ENCODE results near the gene CCDC122. TPM values are rescaled to one million over a fixed set of nuclear protein-coding genes. Genes with fewer than 3 reads are reported as not detected.
A peak's percentile ranks its signal among the peaks of the same experiment; 100 is the strongest.

Gene CCDC122
- total and polyA plus RNA-seq, 7 donors, result 0.15 to 1.6 (median 0.91) TPM

DNA sequence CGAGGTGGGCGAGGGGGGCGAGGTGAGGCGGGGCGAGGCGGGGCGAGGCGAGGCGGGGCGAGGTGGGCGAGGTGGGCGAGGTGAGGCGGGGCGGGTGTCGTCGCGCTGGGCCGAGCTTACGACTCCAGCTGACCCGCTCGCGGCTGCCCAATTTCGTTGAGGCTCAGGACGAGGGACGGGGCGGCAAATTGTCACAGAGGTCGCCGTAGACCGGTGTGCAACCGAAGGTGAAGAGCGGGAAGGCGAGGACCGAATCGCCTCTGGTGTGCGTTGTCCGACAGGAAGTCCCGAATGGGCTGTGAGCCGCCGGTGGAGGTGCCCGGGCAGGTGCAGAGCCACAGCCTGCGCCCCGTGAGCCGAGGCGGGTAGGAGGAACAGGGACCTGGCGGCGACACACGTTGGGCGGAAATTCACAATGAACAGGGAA is 228 bp upstream of the CCDC122 start, which contains the start of gene LACC1:
LACC1 (plus strand) TSS at position 150 of the 427 bp plus-strand sequence. CDS start 1,082 bp downstream, outside the sequence.
- ATAC-seq (peak; percentile 33 to 62 (median 62)), DNase-seq (no peak)
- WGBS, 3 donors, result 2 to 5% (median 3%) methylated on average over 32 to 47 of the region's 48 CpGs
- TF ChIP-seq, protein P1, sequence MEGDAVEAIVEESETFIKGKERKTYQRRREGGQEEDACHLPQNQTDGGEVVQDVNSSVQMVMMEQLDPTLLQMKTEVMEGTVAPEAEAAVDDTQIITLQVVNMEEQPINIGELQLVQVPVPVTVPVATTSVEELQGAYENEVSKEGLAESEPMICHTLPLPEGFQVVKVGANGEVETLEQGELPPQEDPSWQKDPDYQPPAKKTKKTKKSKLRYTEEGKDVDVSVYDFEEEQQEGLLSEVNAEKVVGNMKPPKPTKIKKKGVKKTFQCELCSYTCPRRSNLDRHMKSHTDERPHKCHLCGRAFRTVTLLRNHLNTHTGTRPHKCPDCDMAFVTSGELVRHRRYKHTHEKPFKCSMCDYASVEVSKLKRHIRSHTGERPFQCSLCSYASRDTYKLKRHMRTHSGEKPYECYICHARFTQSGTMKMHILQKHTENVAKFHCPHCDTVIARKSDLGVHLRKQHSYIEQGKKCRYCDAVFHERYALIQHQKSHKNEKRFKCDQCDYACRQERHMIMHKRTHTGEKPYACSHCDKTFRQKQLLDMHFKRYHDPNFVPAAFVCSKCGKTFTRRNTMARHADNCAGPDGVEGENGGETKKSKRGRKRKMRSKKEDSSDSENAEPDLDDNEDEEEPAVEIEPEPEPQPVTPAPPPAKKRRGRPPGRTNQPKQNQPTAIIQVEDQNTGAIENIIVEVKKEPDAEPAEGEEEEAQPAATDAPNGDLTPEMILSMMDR (IDR thresholded peaks at IDR 0.05), result no peak
- intact Hi-C loops (cut with DNase I), result loop anchor here (10.0 kb wide), 3 partner anchors 575 to 915 kb away; no protein-coding TSS in a partner anchor
- no peaks in the 10 kb centered on the region for H3K4me1 ChIP-seq
- peak within 1 kb of the TSS; percentile 89 for H3K4me3 ChIP-seq
- H3K9me3 ChIP-seq, result no peaks in the 10 kb centered on the region
- no peaks in the 10 kb centered on the region for H3K27me3 ChIP-seq (ENCODE audit: insufficient read depth in 3 of 3, low read length in 2 of 3)
- H3K27ac ChIP-seq, result peak within 1 kb of the TSS; percentile 85
- H3K36me3 ChIP-seq (ENCODE audit: insufficient read depth in 1 of 2, low read depth in 1 of 2), result no peaks in the 10 kb centered on the region

DNA sequence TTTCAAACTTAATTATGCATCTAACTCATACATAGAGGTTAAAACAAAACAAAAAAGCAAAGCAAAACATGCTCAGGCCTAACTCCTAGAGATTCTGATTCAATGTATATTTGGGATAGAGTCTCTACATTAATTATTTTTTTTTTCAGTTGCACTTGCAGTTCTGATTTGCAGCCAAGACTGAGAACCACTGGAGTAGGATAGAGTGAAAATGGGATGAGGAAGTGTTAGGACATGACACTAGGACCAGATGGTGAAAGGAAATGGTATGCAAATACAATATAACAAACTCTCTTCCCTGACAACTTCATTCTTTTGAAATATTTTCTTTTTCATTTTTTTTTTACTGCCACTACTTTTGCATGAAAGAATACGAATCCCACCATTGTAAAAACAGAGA is 1.8 kb downstream of the CCDC122 start:
- no peak for ATAC-seq
- intact Hi-C loops (cut with DNase I), result loop anchor here (10.0 kb wide), 3 partner anchors 573 to 913 kb away; no protein-coding TSS in a partner anchor
- 88 to 99% (median 96%) methylated on average over 1 of the region's 1 CpG for WGBS, 3 donors

DNA sequence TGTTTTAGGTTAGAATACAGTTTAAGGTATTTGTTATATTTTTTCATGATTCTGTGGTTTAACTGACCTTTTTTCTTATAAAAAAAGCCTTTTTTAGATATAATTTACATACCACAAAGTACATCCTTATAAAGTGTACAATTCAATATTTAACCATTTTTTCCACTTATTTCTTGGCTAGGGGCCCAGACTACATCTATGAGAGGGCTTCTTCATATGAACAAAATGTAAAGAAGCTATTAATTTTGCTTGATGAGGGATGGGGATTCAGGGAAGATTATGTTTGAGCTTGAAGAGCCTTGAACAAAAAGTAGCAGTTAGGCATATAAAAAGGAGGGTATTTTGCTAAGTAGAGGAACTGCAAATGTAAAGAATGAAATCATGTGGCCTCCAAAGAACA is 2.2 kb downstream of the CCDC122 start:
- H3K4me3 ChIP-seq, result no peak overlapping the region
- DNase-seq (no peak), ATAC-seq (no peak)
- H3K9me3 ChIP-seq, result no peaks in the 10 kb centered on the region
- H3K4me1 ChIP-seq, result no peaks in the 10 kb centered on the region
- no peaks in the 10 kb centered on the region for H3K36me3 ChIP-seq (ENCODE audit: insufficient read depth in 1 of 2, low read depth in 1 of 2)
- H3K27me3 ChIP-seq (ENCODE audit: insufficient read depth in 3 of 3, low read length in 2 of 3), result no peaks in the 10 kb centered on the region
- intact Hi-C loops (cut with DNase I), result loop anchor here (10.0 kb wide), 3 partner anchors 573 to 913 kb away; no protein-coding TSS in a partner anchor
- H3K27ac ChIP-seq, result no peak overlapping the region
- TF ChIP-seq, protein P1 (IDR thresholded peaks at IDR 0.05), result no peak

More for the DNA sequence above, 1.8 kb downstream of the CCDC122 start:
- Histone ChIP-seq H3K9me3 (no peaks in the 10 kb centered on the region), H3K27me3 (ENCODE audit: insufficient read depth in 3 of 3, low read length in 2 of 3) (no peaks in the 10 kb centered on the region), H3K4me1 (no peaks in the 10 kb centered on the region), H3K36me3 (ENCODE audit: insufficient read depth in 1 of 2, low read depth in 1 of 2) (no peaks in the 10 kb centered on the region), H3K27ac (no peak overlapping the region), H3K4me3 (no peak overlapping the region)
- DNase-seq, result no peak
- TF ChIP-seq, protein P1 (IDR thresholded peaks at IDR 0.05), result no peak

DNA sequence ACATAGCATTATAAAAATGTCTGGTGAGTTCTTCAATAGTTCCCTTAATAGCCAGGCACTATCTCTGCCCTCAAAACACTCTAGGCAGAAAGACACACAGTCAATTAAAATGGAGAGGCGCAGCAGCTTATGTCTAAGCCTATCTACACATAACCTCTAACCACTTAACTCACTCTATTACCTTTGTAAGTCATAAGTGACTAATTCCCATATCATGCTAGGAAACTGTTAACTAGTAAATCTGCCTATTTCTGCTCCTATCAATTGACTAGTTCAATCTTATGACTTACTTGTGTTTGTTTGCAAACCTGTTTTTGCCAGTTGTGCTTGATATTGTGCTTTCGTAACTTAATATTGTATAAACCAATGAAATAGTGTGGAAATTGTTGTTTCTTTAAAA is 3.2 kb downstream of the CCDC122 start:
- no peak for ATAC-seq
- Histone ChIP-seq H3K27me3 (ENCODE audit: insufficient read depth in 3 of 3, low read length in 2 of 3) (no peaks in the 10 kb centered on the region), H3K4me1 (no peaks in the 10 kb centered on the region), H3K36me3 (ENCODE audit: insufficient read depth in 1 of 2, low read depth in 1 of 2) (no peaks in the 10 kb centered on the region), H3K27ac (no peak overlapping the region), H3K9me3 (no peaks in the 10 kb centered on the region), H3K4me3 (no peak overlapping the region)
- WGBS, 3 donors, result 95 to 99% (median 97%) methylated on average over 2 of the region's 2 CpGs
- TF ChIP-seq, protein P1 (IDR thresholded peaks at IDR 0.05), result no peak
- intact Hi-C loops (cut with DNase I), result loop anchor here (10.0 kb wide), 3 partner anchors 572 to 912 kb away; no protein-coding TSS in a partner anchor
- DNase-seq, result no peak
